Upper lobe of left lung (tissue), 4 donors: ENCODE measurements around the gene SDCBP2.

Experiments
- CTCF ChIP-seq, 6 experiments: fragments of 450-650 bp in 4 of 6; fragments of 200-600 bp in 2 of 6; sonication (generic) in 2 of 6; IDR thresholded peaks; one replicate each; pipeline ENCODE4 v1.5.1; 2016 to 2019; ENCODE audit warnings: antibody characterized with exemption in 6 of 6
- EP300 ChIP-seq, 4 donors: sonication (generic); formaldehyde crosslinking; IDR thresholded peaks; one replicate each; pipeline ENCODE4 v1.5.1; 2017; ENCODE audit warnings: antibody characterized with exemption in 4 of 4, control low read depth in 2 of 4

GRCh38 chr20:1298166-1298565 is 30.8 kb downstream of the SDCBP2 start:
- no peak for TF ChIP-seq EP300 (IDR thresholded peaks at IDR 0.05)
- no peak for TF ChIP-seq CTCF (IDR thresholded peaks at IDR 0.05)
